ENCODE data around the gene SPEF2. TPM values are rescaled to one million over a fixed set of nuclear protein-coding genes. Genes with fewer than 3 reads are reported as not detected.

SPEF2 gene
- total RNA-seq, 1 donor from 2014 or later, result 3.4 TPM

DNA sequence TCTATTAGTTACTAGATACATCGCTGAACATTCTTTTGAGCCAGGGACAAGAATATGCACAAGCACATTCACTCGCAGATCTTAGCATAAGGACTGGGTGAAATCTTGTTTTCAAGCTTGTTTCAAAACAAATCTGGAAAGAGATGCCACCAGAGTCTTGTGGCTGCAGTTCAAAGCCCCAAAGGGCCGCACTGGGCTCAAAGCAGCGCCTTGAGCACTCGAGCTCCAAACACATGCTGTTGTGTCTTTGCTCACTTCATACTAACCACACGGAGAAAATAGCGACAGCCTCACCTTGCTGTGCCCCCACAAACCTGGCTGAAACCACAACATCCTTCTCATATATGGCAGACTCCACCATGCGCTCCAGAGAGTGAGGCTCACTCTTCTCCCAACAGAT lies 204.8 kb downstream of the SPEF2 start:
- peaks cover 2% of the 10 kb centered on the region for H3K27me3 Mint-ChIP-seq (ENCODE audit: unreplicated experiment)

DNA sequence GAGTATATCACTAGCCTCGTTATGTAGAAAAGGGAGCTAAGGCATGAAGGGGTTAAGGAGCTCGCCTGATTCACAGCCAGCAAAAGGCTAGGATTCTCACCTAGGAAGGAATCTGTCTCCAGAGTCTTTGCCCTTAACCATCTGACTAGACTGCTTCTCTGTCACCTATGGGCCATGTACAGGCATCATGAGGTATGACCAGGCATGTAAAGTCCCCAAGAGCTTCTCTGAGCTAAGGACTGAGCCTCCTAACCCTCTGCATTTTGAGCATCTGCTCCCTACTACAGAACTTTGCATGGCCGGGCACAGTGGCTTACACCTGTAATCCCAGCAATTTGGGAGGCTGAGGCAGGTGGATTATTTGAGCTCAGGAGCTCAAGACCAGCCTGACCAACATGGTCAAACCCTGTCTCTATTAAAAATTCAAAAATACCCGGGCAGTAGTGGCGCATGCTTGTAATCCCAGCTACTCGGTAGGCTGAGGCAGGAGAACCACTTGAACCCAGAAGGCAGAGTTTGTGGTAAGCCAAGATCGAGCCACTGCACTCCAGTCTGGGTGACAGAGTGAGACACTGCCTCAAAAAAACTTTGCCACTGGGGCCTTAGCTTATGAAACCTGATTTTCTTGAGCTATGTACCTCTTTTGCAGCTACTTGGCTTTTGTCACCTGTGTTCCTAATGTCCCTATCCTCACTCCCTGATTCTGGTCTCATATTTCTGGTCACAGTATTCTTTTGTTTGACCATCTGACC lies 205.9 kb downstream of the SPEF2 start:
- Mint-ChIP-seq H3K27me3 (ENCODE audit: unreplicated experiment) (peaks cover 2% of the 10 kb centered on the region), H3K9me3 (ENCODE audit: unreplicated experiment) (no peaks in the 10 kb centered on the region), H3K27ac (ENCODE audit: unreplicated experiment) (no peak overlapping the region), H3K36me3 (ENCODE audit: low read depth, unreplicated experiment) (no peaks in the 10 kb centered on the region), H3K4me1 (ENCODE audit: unreplicated experiment) (no peaks in the 10 kb centered on the region), H3K4me3 (ENCODE audit: unreplicated experiment) (no peak overlapping the region)
- no peak for DNase-seq (ENCODE audit: low spot score)
- TF ChIP-seq, protein P1, sequence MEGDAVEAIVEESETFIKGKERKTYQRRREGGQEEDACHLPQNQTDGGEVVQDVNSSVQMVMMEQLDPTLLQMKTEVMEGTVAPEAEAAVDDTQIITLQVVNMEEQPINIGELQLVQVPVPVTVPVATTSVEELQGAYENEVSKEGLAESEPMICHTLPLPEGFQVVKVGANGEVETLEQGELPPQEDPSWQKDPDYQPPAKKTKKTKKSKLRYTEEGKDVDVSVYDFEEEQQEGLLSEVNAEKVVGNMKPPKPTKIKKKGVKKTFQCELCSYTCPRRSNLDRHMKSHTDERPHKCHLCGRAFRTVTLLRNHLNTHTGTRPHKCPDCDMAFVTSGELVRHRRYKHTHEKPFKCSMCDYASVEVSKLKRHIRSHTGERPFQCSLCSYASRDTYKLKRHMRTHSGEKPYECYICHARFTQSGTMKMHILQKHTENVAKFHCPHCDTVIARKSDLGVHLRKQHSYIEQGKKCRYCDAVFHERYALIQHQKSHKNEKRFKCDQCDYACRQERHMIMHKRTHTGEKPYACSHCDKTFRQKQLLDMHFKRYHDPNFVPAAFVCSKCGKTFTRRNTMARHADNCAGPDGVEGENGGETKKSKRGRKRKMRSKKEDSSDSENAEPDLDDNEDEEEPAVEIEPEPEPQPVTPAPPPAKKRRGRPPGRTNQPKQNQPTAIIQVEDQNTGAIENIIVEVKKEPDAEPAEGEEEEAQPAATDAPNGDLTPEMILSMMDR (IDR thresholded peaks at IDR 0.05; ENCODE audit: unreplicated experiment), result no peak

More for the DNA sequence above, 204.8 kb downstream of the SPEF2 start:
- Mint-ChIP-seq H3K9me3 (ENCODE audit: unreplicated experiment) (no peaks in the 10 kb centered on the region), H3K4me1 (ENCODE audit: unreplicated experiment) (no peaks in the 10 kb centered on the region), H3K27ac (ENCODE audit: unreplicated experiment) (no peak overlapping the region), H3K4me3 (ENCODE audit: unreplicated experiment) (no peak overlapping the region), H3K36me3 (ENCODE audit: low read depth, unreplicated experiment) (no peaks in the 10 kb centered on the region)
- no peak for DNase-seq (ENCODE audit: low spot score)
- TF ChIP-seq, protein P1 (IDR thresholded peaks at IDR 0.05; ENCODE audit: unreplicated experiment), result no peak

GRCh38 chr5:35826056-35826455 lies 208.4 kb downstream of the SPEF2 start:
- TF ChIP-seq, protein P1 (IDR thresholded peaks at IDR 0.05; ENCODE audit: unreplicated experiment), result no peak
- H3K36me3 Mint-ChIP-seq (ENCODE audit: low read depth, unreplicated experiment), result no peaks in the 10 kb centered on the region
- H3K4me1 Mint-ChIP-seq (ENCODE audit: unreplicated experiment), result no peaks in the 10 kb centered on the region
- H3K4me3 Mint-ChIP-seq (ENCODE audit: unreplicated experiment), result no peak overlapping the region
- H3K9me3 Mint-ChIP-seq (ENCODE audit: unreplicated experiment), result no peaks in the 10 kb centered on the region
- DNase-seq (ENCODE audit: low spot score), result no peak
- H3K27me3 Mint-ChIP-seq (ENCODE audit: unreplicated experiment), result peaks cover 2% of the 10 kb centered on the region
- no peak overlapping the region for H3K27ac Mint-ChIP-seq (ENCODE audit: unreplicated experiment)

DNA sequence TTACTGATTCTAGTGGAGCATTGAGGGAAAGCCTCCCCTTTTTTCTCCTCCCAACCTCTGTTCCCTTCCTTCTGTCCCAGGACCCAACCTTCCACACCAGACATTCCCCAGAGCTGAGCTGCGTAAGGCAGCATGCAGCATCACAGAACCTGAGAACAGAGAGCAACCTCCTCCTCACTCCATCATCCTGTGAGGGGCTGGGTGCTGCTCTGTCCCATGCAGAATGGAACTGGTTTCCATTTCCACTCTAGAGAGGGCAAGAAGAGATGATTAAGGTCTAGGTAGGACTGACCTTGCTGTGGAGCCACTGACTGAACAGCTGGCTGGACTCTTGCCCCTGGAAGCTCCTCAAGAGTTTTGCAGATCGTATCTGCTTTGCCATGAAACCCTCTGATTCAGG lies 208.9 kb downstream of the SPEF2 start:
- Mint-ChIP-seq H3K4me1 (ENCODE audit: unreplicated experiment) (no peaks in the 10 kb centered on the region), H3K4me3 (ENCODE audit: unreplicated experiment) (no peak overlapping the region), H3K27me3 (ENCODE audit: unreplicated experiment) (peaks cover 2% of the 10 kb centered on the region), H3K36me3 (ENCODE audit: low read depth, unreplicated experiment) (no peaks in the 10 kb centered on the region), H3K9me3 (ENCODE audit: unreplicated experiment) (no peaks in the 10 kb centered on the region), H3K27ac (ENCODE audit: unreplicated experiment) (no peak overlapping the region)
- TF ChIP-seq, protein P1 (IDR thresholded peaks at IDR 0.05; ENCODE audit: unreplicated experiment), result no peak
- no peak for DNase-seq (ENCODE audit: low spot score)

- TF ChIP-seq, protein P1 (IDR thresholded peaks at IDR 0.05; ENCODE audit: unreplicated experiment), result no peak
- Mint-ChIP-seq H3K27ac (ENCODE audit: unreplicated experiment) (no peak overlapping the region), H3K27me3 (ENCODE audit: unreplicated experiment) (no peaks in the 10 kb centered on the region), H3K4me3 (ENCODE audit: unreplicated experiment) (no peak overlapping the region), H3K36me3 (ENCODE audit: low read depth, unreplicated experiment) (no peaks in the 10 kb centered on the region), H3K4me1 (ENCODE audit: unreplicated experiment) (no peaks in the 10 kb centered on the region), H3K9me3 (ENCODE audit: unreplicated experiment) (no peaks in the 10 kb centered on the region)
- DNase-seq (ENCODE audit: low spot score), result no peak
Observed at GRCh38 chr5:35828082-35828598, 210.5 kb downstream of the SPEF2 start.

All from endothelial cell (in vitro differentiated cells).